Inflammatory macrophage treated with lipopolysaccharide for 4 hours (primary cell): Measurements from ENCODE around the gene METAP1.
"Not testable (repeated sequence)": the region's sequence is repeated elsewhere in the genome, so short reads cannot be mapped to it uniquely, and the experiment has no call there.

Experiments
- DNase-seq: peaks from one replicate; pipeline ENCODE4 v3.0.0-alpha.2; 2020

METAP1 gene

DNA sequence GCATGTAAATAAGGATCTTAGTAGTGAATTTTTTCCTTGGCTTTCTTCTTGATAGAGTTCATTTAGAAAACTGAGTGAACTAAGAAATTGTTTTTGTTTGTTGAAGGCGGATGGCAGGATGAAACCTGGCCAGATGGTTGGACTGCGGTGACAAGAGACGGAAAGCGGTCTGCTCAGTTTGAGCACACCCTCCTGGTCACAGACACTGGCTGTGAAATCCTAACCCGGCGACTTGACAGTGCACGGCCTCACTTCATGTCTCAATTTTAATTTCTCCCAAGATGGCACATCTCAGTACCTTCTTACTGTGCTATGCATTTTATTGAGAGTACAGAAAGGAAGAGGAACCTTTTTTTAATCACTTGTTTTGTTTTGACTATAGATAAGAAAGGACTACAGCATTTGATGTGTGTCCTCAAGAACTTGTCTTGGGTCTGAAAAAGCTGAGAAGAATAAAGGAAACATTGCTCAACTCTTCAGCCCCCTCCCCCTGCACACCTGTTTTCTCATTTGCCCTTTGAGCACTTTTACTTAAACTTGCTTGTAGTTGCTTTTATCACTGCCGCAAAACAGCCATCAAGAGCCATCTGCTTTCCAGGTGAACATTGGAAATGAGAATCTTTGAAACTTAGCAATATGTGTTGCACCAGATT lies 65.7 kb downstream of the METAP1 start:
- DNase-seq = no peak

DNA sequence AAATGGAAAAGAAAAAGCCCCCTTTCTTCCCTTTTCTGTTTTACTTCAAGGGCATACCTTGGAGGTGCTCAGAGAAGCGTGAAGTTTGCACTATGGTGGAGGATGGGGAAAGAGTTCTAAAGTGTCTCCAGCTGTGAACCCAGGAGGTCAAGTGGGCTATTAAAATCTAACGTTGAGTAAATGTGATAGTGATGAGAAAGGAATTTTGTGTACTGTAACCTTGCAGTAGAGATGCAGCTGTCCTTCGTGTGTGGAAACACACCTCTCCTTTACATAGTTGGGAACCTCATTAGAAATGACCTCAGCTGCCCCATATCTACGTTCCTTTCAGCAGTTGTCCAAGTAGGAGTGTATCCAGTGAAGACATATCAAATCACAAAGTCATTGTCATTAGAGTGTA lies 66.6 kb downstream of the METAP1 start:
- DNase-seq = no peak

DNA sequence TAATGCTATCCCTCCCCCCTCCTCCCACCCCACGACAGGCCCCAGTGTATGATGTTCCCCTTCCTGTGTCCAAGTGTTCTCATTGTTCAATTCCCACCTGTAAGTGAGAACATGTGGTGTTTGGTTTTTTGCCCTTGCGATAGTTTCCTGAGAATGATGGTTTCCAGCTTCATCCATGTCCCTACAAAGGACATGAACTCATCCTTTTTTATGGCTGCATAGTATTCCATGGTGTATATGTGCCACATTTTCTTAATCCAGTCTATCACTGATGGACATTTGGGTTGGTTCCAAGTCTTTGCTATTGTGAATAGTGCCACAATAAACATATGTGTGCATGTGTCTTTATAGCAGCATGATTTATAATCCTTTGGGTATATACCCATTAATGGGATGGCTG lies 70.0 kb downstream of the METAP1 start:
- DNase-seq = not testable (repeated sequence)

DNA sequence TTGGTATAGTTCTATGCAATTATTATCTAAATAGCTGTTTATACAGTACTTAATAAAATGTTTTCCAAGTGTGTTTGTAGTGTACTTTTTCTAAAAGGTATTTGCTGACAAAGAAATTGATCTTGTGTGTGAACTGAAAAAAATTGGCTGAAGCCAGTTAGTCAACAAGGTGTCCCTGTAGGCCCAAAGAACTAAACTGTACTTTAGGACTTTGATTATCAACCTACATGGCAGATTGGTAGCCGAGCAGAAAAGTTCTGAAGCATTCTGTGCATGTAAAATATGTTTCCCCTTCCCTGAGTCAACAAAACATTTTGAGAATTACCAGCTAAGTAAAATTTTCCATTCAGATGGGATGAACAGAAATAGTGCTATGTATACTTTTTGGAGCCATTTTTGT lies 72.1 kb downstream of the METAP1 start:
- no peak for DNase-seq

DNA sequence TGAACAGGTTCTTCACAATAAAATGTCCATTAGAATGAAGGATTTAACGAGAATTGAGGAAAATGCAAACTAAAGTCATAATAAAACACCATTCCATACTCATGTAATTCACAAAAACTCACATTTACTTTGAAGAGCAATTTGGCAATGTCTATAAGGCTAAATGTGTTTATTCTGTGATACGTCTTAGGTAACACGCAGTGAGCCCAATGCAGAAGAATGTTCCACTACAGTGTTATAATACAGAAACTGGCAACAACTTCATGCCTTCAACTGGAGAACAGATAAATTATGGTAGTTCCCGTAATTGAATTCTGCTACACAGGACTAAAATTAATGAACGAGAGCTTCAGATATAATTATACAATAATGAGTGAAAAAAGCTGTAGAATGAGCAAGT lies 75.6 kb downstream of the METAP1 start:
- no peak for DNase-seq

DNA sequence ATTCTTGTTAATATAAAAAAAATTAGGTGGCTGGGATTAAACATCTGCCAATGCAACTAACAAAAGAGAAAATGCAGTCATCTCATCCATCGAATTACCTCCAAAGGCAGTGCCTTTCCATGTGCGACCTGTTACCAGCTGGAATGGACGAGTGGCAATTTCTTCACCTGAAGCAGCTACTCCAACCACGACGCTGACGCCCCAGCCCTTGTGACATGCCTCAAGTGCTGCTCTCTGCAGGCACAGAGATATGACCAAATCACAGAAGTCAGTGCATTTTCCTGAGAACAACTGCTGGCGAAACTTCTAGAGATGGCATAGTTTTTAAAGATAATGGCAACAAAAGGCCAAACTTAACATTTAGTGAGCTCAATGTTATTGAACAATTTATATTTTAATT lies 79.3 kb downstream of the METAP1 start:
- DNase-seq = no peak

DNA sequence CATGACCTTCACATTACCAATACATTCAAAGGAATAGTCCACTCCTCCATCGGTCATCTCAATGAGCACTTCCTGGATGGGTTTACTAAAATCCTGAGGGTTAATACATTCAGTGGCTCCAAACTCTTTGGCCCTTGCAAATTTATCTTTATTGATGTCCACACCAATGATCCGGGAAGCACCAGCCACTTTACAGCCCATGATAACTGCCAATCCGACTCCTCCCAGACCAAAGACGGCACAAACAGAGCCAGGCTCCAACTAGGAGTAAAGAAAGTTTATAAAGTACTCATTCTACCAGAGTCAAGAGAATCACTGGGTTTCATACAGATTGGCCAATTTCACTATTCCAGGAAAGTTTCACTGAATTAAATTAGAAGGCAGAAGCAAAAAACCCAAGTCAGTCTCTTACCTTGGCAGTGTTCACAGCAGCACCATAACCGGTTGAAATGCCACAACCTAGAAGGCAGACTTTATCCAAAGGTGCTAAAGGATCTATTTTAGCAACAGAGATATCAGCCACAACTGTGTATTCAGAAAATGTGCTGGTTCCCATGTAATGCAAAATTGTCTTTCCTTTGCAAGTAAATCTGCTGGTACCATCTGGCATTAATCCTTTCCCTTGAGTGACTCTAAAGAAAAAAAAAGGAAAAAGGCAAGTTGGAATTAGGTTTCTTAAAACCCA lies 80.9 kb downstream of the METAP1 start:
- DNase-seq = no peak

DNA sequence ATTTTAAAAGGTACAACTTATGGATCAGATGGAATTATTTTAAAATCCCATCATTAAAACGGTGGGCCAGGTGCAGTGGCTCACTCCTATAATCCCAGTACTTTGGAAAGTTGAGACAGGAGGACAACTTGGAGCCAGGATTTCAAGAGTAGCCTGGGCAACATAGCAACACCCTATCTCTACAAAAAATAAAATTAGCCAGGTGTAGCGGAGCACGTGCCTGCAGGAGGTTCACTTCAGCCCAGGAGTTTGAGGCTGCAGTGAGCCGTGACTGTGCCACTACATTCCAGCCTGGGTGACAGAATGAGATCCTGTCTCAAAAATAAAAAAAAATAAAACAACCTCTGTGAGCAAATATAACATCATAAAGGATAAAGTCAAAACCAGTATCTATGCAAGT lies 81.7 kb downstream of the METAP1 start:
- DNase-seq = no peak

DNA sequence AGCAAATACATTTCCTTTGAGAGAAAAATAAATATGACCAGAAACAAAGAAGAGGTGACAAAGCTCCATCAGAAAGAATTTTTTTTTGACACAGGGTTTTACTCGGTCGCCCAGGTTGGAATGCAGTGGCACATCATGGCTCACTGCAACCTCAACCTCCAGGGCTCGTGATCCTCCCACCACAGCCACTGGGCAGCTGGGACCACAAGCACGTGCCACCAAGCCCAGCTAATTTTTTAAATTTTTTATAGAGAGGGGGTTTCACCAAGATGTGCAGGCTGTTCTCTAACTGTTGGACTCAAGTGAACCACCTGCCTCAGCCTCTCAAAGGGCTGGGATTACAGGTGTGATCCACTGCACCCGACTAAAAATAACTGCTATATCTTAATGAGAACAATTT lies 82.8 kb downstream of the METAP1 start:
- no peak for DNase-seq

DNA sequence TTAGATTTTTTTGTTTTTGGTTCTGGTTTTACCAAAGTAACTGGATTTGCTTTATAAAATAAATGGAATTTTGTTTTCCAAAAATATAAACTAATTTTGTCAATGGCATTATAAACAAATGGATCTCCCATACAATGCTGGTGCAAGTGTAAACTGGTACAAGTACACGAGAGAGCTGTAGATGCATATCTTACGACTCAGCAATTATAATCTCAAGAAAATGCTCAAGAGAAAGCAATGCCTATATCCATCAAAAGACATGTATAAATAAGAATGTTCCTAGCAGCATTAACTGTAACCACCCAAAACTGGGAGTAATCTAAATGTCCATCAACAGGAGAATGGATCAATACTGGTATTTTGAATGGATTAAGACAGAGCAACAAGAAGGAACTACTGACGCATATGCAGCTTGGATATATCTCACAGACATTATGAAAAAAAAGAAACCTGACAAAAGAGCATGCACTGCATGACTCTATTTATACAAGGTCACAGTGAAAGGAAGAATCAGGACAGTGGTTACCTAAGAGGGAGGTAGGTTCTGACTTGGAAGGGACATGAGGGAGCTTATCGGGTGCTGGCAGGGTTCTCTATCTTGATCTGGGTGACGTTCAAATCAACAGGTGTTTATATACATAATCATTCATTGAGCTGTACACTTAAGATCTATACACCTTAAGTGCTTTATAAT lies 83.6 kb downstream of the METAP1 start:
- DNase-seq = no peak

DNA sequence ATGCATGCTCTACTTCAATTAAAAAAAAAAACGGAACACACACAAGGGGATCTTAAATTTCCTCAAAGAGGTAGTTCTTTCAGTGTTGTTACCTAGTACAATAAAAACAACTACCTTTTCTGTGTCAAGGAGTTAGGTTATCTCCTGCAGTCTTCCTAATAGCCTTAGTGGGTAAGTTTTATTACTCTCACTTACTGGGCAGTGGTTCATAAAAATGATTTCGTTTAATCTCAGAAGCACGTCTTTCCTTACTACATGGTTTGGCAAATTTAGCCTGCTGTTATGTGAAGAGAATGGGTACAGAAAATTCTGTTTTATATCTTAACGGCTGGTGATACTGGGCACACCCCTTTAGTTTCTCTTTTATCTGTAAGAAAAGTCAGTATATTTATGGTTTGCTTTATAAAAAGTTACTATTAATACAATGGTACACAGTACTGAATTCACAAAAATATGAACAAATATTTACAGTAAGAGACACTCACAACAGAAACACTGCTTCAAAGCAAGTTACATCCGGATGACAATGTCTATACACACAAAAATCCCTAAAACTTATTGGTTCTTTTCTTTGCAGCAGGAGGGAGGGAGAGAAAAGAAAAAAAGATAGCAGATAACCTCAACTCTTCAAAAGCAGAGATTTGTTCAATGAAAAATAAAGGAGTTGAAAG lies 84.2 kb downstream of the METAP1 start:
- DNase-seq = no peak

DNA sequence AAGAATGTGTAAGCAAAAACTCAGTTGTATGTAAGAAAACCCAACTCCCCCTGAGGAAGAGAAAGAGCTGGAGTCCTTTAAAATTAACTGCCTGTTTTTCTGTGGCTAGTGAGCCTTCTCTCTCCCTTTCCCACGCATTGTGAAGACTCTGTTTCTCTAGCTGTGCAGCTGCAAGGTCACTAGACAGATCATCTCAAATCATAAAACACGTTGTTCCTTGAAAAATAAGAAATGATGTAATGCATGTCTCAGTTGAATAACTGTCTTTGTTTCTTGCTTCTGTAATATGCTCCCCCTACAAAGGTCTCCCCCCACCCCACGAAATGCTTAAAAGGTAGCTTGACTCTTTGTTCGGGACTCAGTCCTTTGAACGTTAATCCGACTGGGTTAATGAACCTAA lies 85.3 kb downstream of the METAP1 start:
- DNase-seq = not testable (repeated sequence)

DNA sequence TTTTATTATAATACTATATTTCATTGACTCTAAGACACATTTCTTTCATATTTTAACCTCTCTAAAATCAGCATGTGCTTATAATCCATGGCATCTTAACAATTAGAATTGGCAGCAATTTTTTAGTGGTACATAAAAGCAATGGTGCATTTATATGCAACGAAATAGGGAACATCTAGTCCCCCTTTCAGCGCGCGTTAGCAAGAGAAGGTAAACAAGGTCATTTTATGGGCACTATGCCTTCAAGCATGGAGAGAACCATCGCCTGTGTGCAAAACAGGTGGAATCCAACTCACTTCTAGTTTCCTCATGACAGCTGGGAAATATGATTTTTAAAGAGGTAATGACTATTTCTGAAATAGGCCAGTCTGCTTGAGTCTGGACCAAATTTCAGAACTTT lies 86.7 kb downstream of the METAP1 start:
- no peak for DNase-seq

DNA sequence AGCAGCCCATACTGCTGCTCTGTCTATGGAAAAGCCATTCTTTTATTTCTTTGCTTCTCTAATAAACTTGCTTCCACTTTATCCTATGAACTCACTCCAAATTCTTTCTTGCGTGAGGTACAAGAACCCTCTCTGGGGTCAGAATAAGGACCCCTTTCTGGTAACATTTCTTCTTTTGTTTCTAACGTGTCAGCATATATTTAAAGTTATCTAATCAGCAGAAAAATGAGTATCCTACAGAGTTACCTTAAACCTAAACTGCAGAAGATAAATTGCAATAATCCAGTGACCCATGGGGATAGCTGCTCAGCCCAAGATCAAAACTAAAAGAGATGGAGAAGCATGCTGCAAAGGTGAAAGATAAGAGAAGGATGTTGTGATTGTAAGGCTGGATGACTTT lies 89.1 kb downstream of the METAP1 start:
- no peak for DNase-seq

DNA sequence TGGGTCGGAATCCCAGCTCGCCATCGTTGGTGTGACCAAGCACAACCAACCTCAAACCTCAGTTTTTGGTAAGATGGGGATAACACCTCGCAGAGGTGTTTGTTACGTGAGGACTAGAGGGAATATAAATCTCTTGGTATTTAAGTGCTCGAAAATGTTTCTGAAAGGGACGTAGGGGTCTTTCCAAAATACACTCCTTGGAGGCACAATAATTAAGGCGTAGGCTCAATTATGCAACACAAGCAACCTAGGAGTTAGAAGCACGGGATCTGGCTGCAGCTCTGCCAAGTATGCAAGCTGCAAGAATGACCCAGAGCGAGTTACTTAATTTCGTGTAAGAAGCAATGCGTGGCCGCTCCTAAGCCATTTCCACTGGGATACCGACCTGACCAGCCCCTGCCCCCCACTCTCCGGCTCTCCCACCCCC lies 92.5 kb downstream of the METAP1 start:
- DNase-seq = peak; percentile 73

DNA sequence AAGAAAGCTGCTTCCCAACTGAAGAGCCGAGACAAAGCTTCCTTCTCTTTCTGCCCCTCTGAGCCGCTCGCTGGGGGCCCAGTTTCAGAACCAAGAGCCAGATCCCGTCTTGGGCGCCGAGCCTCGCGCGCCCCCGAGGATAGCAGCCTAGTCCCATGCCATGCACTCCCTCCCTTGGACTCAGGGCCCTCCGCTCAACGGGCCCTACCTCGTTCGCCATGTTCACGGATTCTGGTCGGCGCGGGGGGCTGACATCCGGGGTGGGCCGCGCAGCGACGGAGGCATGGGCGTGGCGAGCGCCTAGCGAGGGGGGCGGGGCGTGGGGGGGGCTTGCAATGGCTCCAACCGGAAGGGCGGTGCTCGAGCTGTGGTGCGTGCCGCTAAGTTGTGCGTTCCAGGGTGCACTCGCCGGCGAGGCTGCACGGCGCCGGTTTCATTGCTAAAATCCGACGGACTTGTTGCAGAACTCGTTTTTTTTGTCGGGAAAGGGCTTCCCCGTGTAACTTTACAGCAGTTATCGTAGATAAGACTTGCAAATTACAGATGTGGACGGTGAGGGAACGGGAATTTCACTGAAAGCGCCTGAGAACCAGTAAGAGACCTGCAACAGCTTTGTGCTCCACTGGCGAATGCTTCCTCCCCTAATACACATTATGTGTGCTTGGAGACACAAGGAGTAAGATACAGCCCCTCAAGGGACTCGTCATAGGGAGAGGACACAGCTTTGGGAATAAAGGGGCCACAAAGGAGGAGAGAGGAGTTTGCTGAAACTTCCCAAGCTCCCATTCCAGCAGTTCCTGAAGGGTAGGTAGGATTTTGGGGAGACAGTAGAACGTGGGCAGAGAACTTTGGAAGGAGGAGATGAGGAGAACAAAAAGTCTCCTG lies 93.2 kb downstream of the METAP1 start, which contains the start of gene ADH5:
TSS of gene ADH5 (minus strand) at position 308 of the 885 bp plus-strand sequence. CDS start at position 220, 88 bp downstream.
- peak; percentile 82 for DNase-seq

DNA sequence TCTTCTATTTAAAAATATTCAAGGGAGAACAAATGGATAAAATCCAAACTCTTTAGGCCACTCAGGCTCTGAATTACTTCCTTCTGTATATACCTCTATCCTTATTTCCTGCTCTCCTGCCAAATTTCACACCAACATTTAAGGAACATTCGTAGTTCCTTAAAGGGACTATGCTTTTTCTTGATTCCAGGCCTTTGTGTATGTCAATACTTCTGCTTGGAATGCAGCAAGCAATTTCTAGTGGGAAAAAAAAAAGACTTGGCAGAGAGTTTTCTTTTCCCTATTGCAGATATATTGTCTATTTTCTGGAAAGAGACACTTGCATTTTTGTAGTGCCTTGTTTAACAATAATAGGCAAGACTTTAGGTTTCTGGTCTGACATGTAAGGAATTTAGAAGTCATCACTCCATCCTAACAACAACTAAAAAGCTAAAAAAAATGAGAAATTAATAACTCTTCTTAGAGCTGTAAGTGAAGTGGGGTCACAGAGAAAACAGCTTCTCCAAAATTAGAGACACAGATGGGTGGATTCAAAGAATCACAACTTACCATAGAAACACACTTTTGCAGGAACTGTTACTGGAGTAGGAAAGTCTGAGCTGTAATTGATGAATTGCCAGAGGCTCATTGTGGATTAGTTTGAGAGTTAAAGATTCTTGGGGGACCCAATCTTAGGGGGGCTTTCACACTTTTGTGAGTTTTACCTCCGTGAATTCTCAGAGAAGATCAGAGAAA lies 95.1 kb downstream of the METAP1 start:
- no peak for DNase-seq

DNA sequence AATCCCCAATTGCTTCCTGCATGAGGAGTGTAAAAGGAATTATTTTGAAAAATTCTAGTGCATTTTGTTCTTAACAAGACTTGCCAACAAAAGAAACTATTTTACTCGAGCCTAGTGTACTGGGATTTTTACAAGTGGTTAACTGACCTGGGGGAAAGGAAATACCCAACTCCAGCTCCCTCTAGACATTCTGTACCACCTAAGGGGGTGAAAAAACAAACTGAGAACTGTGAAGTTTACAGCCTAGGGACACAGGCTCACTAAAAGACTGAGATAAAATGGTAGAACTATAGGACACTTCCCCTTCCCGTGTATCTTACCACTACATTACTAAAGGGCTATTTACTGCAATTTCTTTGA lies 95.7 kb downstream of the METAP1 start:
- DNase-seq = no peak

DNA sequence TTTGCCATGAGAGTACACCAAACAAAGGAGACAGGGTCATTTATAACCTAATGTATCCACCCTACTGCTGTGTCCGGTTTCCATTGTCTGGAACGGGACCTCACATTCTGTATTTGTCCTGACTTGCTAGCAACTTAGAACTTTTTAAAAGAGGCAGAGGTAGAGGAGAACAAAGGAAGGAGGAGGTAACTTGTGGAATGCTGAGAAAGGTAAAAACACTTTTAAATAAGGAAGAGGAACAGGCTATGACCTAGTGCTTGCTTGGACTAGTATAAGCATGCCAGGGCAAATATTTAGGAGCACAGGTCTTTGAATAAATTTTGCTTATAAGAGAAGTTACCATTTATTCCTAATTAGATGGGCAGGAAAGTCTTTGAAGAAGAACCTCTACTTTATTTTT lies 96.3 kb downstream of the METAP1 start:
- DNase-seq = not testable (repeated sequence)

DNA sequence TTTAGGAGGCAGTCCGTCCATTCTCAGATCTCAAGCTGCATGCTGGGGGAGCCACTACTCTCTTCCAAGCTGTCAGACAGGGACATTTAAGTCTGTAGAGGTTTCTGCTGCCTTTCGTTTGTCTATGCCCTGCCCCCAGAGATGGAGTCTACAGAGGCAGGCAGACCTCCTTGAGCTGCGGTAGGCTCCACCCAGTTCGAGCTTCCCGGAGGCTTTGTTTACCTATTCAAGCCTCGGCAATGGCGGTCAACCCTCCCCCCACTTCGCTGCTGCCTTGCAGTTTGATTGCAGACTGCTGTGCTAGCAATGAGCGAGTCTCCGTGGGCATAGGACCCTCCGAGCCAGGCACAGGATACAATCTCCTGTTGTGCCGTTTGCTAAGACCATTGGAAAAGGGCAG lies 103.8 kb downstream of the METAP1 start:
- no peak for DNase-seq

DNA sequence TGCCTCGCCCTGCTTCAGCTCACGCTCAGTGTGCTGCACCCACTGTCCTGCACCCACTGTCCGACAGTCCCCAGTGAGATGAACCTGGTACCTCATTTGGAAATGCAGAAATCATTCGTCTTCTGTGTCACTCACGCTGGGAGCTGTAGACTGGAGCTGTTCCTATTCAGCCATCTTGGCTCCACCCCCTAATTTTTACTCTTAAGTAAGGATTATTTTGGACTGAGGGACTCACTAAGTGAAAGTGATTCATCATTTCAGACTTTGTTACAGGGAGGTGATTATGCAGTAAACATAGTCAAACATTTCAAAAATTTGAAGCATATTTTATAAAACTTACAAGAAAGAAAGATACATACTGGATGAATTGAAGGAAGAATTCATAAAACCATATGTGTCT lies 104.3 kb downstream of the METAP1 start:
- DNase-seq = not testable (repeated sequence)

DNA sequence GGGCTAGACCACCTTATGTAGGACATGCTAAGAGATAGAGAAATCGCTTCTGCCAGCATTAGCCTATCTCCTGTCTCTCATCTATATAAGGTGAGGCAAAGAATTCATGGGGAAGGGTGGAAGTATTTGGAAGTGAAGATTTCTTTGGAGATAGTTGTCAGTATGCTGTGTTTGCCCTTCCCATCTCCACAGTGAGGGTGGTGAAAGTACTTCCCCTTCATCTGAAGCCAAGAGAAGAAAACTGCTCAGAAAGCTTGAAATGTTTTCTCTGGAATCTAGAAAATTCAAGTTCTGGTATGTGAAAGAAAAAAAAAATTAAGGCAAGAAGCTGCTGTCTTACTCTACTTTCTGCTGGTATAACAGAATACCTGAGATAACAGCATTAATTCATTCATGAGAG lies 105.4 kb downstream of the METAP1 start:
- DNase-seq = no peak
